NCI-H1105 treated with DMSO at 0.1 percent for 48 hours (cell line): ENCODE data around the gene ZNF317.

Experiments
- DNase-seq: peaks from one replicate; lab custom pipeline; 2025; lab: John Stamatoyannopoulos, UW

Gene ZNF317

DNA sequence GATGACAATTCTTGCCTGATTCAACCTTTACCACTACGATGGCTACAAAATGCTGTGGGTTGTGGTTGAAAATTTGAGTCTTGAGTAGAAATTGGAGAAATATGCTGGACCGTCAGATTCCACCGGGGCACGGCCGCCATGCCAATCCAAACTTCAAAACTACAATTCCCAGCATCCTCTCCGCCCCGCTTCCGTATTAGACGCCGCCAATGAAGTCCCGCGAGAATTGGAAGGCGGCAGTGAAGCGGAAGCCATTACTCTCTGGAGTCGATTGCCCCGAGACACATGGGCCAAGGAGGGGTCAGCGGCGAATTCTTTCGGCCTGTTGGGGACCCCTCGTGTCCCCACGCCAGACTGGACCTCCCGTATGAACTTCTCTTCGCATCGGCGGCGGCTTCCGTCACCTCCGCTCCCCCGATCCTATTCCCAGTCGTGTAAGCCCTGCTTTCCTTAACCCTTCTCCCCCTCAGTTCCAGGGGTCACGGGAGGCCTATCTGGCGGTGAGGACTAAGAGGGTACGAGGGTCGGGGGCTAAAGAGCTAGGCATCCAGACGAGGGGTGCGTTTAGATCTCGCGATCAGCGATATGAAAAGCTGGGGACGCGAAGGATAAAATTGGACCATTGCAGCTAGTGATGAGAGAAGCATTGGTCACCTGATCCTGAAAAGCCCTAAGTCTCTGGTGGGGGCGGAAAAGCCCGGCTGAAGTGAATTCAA, at the start of gene ZNF317:
Gene ZNF317, plus strand, starts transcription at position 239 of the 716 bp plus-strand sequence. CDS start 15,620 bp downstream, outside the sequence.
- DNase-seq: peak; percentile 91

DNA sequence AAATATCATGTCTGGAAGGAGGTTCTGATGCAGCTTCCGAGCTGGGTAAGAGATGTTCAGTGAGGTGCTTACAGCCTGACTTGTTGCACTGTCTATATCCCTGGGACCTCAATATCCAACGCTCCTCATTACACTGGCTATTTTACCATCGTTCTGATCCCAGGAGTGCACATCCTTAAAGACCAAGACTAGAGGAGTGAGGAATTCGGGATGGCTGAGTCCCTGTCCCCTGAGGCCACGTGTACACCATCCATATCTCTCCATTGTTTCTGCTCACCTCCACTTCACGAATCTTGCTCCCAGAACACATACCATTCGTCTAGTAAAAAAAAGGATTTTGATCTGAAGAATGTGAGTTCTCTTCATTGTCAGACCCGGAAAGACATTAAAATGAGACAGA, 32.8 kb upstream of the ZNF317 start, which contains the start of gene OR7G2:
Gene OR7G2, minus strand, starts transcription at position 101 of the 400 bp plus-strand sequence. CDS start 4,232 bp downstream, outside the sequence.
- DNase-seq: no peak

DNA sequence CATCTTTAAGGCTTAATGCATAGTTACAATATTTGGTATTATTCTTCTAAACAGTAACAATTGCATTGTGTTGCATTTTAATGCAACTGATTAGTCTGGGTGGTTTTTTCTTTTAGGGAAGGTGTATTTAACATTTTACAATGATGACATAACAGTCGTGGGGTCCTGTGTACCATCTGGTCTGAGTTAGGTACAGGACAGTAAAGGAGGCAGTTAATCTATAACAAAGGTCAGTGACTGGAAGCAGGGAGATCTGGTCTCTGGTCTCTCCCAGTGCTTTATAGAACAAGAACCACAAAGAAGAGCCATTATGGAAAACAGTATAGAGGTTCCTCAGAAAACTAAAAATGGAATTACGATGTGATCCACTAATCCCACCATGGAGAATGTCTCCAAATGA, 30.2 kb upstream of the ZNF317 start:
- DNase-seq: no peak

DNA sequence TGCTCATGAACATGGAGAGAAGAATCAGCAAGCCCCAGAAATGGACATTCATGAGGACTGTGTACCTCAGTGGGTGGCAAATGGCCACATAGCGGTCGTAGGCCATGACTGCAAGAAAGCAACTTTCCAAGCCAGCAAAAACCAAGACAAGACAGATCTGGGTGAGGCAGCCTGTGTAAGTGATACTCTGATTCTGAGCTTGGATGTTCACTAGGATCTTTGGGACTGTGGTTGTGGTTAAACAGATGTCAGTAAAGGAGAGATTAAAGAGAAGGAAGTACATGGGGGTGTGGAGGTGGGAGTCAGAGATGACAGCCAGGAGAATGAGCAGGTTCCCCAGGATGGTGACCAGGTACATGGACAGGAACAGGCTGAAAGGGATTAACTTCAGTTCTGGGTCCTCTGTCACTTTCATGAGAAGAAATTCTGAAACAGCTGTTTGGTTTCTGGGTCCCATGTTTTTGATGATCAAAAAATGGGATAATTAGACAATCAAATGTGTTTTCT, 24.8 kb upstream of the ZNF317 start, which contains the start of gene OR7G1:
Gene OR7G1, minus strand, starts transcription at position 457 of the 507 bp plus-strand sequence. Its CDS starts 0 bp downstream, at position 457.
- DNase-seq: no peak

GRCh38 chr19:9116547-9116946, 23.6 kb upstream of the ZNF317 start:
- no peak for DNase-seq

DNA sequence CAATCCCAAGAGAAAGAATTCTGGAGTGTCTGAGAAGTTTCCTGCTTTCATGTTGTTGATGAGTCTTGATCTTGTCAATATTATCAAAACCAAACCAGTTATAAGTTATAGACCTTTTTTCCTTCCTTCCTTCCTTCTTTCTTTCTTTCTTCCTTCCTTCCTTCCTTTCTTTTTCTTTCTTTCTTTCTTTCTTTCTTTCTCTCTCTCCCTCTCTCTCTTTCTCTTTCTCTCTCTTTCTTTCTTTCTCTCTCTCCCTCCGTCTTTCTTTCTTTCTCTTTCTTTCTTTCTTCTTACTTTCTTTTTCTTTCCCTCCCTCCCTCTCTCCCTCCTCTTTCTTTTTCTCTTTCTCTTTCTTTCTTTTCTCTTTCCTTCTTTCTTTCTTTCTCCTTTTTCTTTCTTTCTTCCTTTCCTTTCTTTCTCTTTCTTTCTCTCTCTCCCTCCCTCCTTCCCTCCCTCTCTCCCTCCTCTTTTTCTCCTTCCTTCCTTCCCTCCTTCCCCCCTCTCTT, 13.2 kb upstream of the ZNF317 start, which contains the start of gene OR7G3:
Gene OR7G3, minus strand, starts transcription at position 51 of the 506 bp plus-strand sequence. Its CDS starts 0 bp downstream, at position 51.
- no peak for DNase-seq

DNA sequence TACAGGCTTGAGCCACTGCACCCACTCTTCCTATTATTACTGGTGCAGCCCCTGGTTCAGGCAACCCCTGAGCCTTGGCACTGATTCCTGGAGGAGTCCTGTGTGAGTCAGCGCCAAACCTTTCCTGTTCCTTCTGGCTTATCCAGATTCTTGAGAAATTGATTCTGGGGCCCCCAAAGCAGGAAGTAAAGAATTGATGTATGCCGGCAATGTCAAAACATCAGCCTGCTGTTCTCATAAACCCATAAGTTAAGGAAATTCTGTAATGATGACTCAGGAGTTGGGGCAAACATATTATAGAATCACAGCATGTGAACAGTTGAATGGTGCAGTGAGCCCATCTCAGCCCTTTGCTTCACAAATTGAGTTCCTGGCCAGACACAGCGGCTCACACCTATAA, 12.0 kb upstream of the ZNF317 start:
- no peak for DNase-seq

DNA sequence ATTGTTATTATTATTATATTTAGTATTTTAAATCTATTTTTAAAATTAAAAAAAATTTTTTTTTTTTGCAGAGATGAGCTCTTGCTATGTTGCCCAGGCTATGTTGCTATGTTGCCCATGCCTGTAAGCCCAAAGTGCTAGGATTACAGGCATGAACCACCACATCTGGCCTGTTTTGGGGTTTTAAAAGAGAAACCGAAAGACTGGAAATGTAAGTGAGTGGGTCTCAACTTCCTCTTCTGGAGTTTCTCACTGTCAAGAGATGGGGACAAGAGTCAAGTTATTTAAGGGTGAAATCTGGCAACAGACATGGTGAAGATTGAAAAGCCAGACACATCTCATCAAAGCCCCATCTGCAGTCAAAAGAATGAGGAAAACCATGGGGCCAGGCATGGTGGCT, 9.2 kb upstream of the ZNF317 start:
- DNase-seq: no peak

DNA sequence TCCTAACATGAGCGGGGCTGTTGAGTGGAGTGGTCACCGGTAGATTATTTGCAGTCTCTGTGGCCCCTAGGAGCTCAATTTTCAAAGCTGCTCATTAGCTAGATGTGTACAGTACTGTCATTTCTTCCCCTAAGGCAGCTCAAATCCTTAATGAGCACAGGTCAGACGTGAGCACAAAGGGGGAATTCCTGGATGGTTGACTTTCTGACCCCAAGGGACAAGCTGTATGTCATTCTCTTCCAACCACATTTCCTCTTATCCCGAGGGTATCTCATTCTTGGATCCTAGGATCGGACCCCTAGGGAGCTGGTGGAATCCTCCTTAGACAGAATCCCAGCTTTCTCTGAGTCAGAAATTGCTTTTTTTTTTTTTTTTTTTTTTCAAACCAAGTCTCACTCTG, 7.8 kb upstream of the ZNF317 start:
- DNase-seq: no peak

DNA sequence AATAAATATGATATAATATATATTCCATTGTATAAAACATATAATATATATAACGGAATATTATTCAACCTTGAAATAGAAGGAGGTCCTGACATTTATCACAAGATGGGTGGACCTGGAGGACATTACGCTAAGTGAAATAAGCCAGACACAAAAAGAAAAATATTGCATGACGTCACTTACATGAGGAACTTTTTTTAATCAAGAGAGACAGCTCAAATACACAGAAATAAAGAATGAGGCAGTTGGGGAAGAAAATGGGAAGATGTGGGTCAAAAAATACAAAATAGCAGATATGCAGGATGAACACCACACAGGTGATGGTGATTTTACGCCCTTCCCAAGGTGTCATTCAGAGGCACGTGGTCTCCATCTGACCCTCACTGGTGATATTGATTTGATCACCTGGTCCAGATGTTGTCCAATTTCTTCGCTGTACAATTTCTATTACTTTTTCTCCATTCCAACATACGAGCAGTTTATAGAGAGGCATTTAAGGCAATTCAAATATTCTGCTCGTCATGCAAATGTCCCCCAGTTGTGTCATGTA, 513 bp upstream of the ZNF317 start:
- DNase-seq: peak; percentile 32

GRCh38 chr19:9144920-9145319, 4.7 kb downstream of the ZNF317 start:
- no peak for DNase-seq

DNA sequence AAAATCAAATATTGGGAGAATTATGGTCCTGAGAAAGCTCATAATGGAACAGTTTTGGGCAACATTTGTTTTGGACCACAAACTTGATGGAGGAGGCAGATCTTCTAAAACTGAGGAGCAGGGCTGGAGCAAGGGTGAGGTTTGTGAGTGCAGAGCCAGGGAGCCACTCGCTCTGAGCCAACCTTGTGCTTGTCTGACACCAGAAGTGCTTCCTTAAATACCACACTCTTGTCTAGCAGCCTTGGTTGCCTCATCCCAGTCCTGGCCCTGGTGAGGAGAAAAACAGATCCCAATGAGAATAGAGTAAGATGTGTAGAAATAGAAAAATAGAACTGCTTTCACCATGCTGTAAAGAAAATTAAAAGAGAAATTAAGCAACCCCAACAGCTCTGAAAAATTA, 6.7 kb downstream of the ZNF317 start:
- no peak for DNase-seq

- DNase-seq: no peak
These were observed 8.5 kb downstream of the ZNF317 start for GRCh38 chr19:9148697-9149096.

GRCh38 chr19:9149997-9150396, 9.8 kb downstream of the ZNF317 start:
- no peak for DNase-seq

- DNase-seq: no peak
These were observed 10.5 kb downstream of the ZNF317 start for GRCh38 chr19:9150650-9151049.

- DNase-seq: no peak
These were observed 11.2 kb downstream of the ZNF317 start for GRCh38 chr19:9151367-9151766.

- no peak for DNase-seq
These were observed 15.4 kb downstream of the ZNF317 start for GRCh38 chr19:9155591-9155990.

- no peak for DNase-seq
These were observed 16.1 kb downstream of the ZNF317 start for GRCh38 chr19:9156304-9156703.

GRCh38 chr19:9159891-9160290, 19.7 kb downstream of the ZNF317 start:
- DNase-seq: no peak

DNA sequence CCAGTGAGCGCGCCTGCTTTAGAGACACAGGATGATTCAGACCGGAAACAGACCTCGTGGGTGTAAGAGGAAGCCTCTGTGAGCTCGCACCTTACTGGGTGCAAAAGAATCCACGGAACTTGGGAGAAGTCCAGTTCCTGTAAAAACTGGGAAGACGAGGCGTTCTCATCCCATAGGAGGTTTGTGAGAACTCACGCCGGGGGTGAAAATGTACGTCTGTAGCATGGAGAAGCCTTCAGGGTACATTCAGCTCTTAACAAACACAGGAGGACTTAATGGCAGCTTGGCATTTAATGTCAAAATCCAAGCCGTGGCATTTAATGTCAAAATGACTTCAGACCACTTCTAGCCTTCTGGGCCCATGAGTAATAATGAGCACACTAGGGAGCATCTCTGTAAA, 21.2 kb downstream of the ZNF317 start:
- no peak for DNase-seq

GRCh38 chr19:9165261-9165660, 25.1 kb downstream of the ZNF317 start:
- DNase-seq: no peak

- no peak for DNase-seq
These were observed 26.6 kb downstream of the ZNF317 start for GRCh38 chr19:9166846-9167245.

DNA sequence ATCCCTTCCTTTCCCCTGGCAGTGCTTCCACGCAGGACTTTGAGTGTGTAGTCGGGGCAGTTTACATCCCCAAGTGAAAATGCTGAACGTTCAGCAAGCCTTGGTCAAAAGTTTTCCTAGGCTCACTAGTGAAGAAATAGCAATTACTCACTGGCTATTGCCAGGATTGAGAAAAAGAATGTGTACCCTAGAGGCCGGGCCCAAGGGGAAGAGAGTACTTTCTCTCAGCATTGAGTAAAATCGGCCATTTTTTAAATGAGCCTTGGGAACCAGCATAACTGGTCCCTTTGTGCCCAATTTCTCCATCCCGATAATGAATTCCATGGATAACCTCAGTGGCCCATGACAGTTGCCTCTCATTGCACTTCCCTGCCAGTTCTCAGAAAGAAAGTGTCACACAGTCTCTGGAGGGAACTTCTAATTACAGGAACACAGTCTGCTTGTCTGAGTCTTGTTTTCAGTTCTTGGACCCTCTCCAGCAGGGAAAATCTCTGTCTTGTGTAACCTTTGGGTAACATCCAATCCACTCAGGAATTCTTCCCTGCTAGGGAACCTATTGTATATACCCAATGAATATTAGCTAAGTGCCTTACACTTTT, 31.3 kb downstream of the ZNF317 start:
- DNase-seq: no peak
